Prostate gland (tissue), 2 donors: ENCODE measurements around the gene ANO3.

Source experiments
- CTCF ChIP-seq, 4 experiments: fragments of 200-600 bp in 2 of 4; fragments of 450-650 bp in 2 of 4; sonication (generic) in 2 of 4; IDR thresholded peaks; 1 replicate in 3 of 4; 2 replicates in 1 of 4; pipeline ENCODE4 v1.5.1; 2016 to 2019; ENCODE audit warnings: antibody characterized with exemption in 4 of 4, mild to moderate bottlenecking in 2 of 4, moderate library complexity in 2 of 4
- POLR2A ChIP-seq: fragments of 450-650 bp; IDR thresholded peaks from one replicate; pipeline ENCODE4 v1.6.1; 2016; ENCODE audit warnings: antibody characterized with exemption, mild to moderate bottlenecking

- TF ChIP-seq POLR2A = no peak
- TF ChIP-seq CTCF (IDR thresholded peaks at IDR 0.05) = no peak
These were observed 191.1 kb downstream of the ANO3 start for GRCh38 chr11:26522912-26523610.
